ENCODE results near the gene MYH9.

Gene MYH9

DNA sequence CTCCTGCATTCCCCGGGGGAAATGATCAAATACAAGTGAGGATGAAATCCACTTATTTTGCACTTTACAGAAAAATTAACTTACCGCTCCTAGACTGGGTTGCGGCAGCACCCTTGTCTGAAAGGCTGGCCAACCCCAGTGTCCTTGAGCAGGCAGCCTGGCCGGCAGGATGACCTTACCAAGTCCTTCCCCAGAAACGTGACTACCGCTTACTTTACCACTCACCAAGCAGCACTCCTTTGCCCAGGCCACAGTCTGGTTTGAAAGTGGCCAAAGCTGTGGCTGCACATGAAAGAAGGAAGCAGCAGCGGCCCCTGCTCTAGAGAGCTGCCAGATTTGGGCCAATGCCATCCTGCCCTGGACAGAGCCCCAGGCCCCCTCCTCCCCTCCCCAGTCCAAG is 20.3 kb downstream of the MYH9 start:
- no peak for DNase-seq (ENCODE audit: low read depth)

DNA sequence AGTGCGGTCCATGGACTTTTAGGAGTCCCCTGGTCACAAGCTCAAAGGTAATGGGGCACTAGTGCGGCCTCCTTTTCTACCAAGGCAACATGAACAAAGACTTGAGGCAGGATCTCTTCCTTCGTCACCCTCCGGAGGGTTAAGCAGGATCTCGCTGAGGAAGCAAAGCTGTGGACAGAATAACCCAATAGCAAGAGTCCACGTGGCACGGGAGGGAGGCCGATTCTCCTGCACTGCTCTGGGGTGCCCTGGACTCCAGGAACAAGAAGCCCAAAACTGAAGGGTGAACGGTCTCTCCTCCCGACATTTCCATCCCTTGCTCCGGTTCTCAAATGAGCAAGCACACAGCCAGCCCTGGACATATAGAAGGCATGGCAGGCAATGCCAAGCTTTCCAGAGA is 20.7 kb downstream of the MYH9 start:
- DNase-seq (ENCODE audit: low read depth) = no peak

DNA sequence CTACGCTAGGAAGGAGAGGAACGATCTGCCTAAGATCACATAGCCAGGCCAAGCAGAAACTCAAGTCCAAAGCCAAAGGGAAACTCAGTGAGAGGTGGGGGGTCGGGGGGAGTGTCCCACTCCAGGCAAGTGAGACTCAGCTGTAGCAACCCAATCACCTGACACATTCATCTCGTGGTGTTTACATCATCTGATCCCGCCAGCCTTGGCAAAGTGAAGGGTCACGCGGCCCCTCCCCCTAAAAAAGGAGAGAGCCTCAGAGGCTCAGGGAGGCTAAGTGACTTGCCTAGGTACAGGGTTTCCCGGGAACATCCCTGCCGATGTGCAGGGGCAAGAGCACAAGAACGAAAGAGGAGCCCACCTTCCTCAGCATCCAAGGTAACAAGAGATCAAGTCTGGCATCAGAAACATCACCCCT is 21.5 kb downstream of the MYH9 start:
- DNase-seq (ENCODE audit: low read depth) = no peak

DNA sequence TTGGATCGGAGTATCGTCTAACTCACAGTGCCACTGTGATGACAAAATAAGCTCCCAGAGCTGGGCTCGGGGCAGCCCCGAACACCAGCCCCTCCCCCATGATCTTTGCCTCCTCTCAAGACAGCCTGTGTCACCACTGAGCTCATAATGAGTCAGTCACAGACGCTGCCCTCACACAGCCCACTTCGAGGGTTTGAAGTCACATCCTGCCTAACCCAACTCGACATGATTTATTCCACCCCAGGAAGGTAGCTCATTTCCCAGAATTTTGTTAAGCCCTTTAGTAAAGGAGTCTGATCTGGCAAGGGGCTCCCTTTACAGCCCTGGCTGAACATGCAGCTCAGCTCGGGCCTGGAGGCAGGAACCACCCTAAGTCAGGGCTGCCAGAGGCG is 22.8 kb downstream of the MYH9 start:
- DNase-seq (ENCODE audit: low read depth) = peak; percentile 91

DNA sequence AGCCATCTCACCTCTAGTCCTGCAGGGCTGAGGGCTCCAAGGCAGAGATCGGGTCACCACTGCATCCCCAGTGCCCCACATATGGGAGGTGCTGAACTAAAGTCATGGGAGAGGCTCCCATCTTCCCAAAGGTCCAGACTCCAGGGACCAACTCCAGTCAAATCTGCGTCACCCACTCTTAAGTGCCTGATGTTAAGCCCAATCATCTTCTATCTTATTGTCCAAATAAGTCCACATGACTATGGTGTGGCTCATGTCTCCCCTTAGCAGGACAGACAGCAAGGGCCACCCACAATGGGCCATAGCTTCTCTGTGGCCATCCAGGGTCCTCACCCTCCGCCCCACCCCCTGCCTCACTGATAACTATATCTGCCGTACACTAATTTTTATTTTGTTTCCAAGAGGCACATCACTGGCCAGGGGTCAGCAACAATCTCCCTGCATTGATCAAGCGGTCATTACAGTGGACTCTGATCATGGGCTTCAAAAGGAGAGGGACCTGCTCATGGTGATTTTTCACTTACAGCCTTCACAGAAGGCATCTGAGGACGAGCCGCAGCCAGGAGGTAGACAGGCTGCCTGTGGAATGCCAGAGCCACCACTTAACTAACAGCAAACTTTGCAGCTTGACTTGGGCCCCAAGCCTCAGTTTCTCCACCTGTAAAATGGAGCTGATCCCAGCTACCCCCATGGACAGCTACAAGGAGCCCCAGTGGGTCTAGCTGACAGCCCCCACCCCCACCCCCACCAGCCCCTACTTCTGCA is 23.3 kb downstream of the MYH9 start:
- DNase-seq (ENCODE audit: low read depth) = no peak

DNA sequence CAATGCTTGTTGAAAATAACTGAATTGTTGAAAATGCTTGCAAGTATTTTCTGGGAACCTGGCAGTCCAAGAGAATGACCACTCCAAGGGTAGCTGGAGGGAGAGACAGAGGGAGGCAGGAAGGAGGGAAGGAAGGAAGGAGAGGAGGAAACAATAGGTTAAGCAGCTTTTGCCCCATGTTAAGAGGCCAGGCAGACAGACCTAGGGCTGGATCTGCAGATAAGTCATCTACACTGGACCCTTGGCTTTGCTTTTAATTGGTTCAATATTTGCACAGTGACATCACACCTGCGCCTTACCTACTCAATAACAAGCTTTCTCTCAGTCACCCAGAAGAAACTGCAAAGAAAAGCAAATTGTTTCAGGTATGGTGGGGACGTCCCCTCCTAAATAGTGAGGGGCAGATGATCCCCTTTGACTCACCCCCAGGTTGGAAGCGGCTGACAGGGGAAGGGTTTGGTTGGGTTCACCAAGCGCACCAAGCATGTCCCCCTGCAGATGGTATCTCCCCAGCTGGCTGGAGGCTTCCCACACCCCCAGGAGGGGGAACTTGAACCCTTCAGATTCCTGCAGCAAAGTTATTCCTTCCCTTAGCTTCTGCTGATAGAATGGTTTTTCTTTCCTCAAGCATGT is 24.3 kb downstream of the MYH9 start:
- DNase-seq (ENCODE audit: low read depth) = no peak

DNA sequence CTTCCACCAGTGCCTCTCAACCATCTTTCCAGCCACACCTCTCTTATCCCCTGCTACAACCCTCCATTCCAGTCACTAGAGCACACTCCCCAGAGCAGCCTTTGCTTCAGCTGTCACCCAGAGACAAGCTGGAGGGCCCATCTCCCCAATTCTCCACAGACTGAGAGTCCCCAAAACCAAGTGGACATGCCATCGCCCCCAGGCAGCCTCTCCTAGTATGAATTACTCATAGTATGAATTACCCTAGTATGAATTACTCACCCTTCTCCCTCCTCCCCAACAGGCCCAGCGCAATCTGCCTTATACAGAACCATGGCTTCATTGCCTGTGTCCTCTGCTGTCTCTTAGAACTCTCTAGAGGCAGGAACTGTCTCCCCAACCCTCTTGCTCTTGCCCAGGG is 24.8 kb downstream of the MYH9 start:
- no peak for DNase-seq (ENCODE audit: low read depth)

DNA sequence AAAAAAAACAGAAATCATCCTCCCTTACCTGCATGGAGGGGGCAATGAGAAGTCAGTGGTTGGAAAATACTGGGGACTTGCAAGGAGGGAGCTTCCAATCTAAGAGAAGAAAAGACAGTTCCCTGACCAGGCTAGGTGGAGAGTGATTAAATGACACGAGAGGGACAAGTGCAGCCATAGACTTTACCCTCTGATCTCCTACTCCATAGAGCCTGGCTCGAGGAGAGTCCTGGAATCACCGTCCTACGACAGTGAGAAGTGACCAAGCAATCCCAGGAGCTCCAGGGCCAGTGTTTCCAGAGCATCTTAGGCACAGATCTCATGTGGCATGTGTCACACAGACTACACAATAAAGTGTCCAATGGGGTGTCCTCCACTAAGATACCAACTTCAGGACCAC is 25.7 kb downstream of the MYH9 start:
- no peak for DNase-seq (ENCODE audit: low read depth)

DNA sequence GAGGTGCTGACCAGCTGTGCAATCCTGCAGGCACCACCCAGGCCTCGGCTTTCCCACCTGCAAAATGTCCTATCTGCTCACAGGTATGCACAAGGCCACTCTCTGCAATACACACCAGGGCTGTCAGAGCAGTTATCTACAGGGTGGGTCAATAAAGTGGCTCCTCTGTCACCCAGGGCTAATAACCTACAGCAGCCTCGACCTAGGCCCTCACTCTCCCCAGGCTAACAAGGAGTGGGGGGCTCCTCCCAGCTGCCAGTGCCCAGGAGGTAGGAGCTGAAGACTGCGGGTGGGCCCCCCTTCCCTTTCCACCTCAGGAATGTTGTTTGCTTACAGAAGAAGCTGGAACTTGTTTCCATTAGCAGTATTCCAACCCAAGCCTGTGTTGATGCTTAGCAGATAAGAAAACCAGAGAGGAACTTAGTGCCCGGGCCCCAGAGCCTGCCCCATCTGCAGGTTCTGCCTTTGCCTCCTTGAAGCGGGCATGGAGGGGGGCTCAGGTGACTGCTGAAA is 26.8 kb downstream of the MYH9 start:
- no peak for DNase-seq (ENCODE audit: low read depth)

DNA sequence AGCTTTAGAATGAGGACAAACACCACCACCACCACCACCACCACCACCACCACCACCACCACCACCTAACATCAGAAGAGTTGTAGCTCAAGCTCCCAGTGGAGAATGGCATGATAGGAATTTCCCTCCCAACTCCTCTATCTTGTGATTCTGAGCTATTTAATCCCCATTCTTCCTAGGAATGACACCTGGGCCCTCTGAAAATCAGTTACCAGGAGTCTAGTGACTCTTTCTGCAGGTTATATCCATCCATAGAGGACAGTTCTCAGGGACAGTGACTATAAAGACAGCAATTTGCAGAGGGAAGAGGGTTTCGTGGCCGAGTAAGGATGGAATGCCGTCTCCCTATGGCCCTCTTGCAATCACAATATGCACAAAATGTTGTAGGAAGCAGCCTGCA is 27.8 kb downstream of the MYH9 start:
- no peak for DNase-seq (ENCODE audit: low read depth)

DNA sequence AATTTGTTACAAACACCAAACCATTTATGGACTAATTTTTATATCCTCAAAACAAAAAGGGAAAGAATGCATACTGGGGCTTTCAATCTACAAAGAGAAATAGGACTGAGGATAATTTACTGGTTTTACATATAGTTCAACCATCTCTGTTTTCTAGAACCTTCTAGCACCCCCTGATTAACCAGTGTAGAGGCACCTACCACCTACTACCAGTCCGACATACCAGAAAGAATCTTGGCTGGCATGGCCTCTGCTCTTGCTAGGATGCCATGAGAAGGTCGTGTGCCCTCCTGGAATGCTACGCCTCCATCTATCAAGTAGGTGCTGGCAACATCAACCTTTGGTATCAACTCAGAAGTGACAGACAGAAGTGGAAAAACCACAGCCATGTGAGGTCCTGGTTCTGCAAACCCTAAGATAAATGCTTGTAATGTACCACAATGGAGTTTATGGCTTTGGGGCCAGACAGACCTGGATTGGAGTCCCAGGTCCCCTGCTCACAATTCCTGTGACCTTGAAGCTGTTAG is 28.2 kb downstream of the MYH9 start:
- no peak for DNase-seq (ENCODE audit: low read depth)

DNA sequence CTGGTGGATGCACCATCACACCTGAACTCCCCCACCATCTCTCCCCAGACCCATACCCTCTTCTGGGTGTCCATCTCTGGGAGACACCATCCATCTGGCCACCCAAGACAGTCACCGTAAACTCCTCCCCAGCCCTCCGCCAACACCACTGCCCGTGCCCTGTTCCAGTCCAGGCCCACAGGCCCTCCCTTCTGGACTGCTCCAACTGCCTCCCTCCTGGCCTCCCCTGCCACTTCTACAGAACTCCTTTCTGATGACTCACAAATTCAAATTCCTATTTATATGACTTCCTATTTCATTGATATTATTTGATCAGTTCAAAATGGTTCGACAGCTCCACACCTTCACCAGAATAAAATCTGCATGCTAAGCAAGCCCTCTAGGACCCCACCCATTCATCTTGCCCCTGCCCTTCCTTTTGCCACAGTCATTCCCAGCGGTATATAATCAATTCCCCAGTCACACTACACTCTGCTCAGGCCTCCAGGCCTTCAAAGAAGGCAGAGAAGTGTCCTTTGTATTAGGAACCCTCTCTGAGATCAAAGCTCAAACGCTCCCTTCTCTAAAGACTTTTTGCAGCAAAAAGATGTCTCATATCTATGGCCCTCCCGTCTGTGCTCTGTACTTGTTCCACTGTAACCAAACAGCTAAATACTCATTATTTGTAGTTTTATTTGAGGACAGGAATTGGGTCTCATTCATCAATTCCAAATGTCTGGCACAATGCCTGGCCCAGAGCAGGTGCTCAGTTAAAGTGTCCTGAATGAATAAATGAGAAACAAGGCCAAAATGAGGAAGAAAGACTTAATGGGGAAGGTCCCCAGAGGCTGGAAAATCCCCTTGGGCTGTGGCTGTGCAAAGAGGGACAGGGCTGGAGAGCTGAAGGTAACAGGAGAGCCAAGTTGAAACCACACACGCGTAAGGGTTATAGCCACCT is 29.0 kb downstream of the MYH9 start:
- DNase-seq (ENCODE audit: low read depth) = no peak

DNA sequence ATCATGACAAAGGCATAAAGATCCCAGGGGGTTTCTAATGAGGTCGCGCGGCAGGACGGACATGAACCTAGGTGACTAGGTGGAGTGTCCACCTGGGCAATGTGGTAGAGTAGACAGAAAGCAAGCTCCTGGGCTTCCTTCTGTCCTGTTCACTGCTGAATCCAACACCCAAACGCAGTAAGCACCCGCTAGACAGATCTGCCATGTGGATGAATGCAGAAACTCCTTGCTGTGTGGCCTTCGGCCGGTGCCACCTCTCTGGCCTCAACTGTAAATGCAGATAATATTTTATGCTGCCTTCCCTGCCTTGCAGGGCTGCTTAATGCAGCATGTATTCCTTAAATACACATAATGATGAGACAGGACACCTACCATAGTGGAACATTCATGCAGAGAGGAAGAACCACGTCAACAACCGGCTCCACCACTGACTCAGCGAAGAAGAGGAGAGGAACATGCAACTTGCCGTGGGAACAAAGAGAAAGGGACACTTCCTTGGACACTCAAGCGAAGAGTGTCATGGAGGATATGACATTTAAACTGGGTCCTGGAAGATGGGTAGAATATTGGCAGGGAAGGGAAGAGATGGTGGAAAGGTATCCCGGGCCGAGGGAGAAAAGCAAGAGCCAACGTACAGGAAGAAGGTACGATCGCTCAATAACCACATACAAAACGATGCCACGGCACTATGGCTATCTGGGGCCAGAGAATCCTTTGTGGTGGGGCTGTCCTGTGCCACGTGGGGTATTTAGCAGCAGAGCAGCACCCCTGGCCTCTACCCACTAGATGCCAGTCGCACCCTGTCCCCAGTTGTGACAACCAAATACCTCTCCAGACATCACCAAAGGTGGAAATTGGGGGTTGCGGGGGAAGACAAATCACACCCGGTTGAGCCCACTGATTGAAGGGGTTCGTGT is 30.8 kb downstream of the MYH9 start:
- DNase-seq (ENCODE audit: low read depth) = no peak

DNA sequence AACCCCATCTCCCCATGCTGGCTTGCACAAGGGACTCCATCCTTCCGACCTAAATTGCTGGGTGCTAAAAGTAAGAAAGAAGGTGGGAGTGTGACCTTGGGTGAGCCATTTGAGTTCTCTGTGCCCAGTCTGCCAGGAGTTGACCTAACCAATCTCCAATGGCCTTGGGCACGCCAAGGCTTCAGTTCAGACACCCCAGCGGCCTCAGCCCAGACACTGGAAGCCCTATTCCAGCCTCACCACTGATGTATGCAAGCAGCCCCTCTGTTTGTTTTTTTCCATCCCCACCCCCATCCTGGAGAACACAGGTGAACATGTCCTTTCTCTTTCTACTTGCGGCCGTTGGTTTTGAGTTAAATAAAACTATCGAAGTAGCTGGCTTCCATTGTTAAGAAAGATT is 31.9 kb downstream of the MYH9 start:
- DNase-seq (ENCODE audit: low read depth) = no peak

DNA sequence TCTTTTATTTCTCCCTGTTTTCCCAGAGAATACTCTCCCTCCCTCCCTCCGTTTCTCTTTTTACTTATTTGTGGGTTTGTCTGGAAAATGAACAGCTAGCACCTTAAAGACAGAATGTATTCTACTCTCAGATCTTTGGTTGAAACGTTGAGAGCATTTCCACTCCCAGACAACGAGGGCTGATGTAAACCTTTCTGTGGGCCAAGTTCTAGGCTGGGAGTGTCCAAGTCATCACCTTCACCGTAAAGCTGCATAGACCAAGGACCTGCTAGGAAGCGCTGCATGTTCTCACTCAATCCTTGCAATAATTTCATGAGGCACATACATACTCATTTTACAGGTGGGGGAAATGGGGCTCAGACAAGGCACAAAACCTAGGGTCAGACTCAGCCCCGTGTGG is 32.4 kb downstream of the MYH9 start:
- no peak for DNase-seq (ENCODE audit: low read depth)

DNA sequence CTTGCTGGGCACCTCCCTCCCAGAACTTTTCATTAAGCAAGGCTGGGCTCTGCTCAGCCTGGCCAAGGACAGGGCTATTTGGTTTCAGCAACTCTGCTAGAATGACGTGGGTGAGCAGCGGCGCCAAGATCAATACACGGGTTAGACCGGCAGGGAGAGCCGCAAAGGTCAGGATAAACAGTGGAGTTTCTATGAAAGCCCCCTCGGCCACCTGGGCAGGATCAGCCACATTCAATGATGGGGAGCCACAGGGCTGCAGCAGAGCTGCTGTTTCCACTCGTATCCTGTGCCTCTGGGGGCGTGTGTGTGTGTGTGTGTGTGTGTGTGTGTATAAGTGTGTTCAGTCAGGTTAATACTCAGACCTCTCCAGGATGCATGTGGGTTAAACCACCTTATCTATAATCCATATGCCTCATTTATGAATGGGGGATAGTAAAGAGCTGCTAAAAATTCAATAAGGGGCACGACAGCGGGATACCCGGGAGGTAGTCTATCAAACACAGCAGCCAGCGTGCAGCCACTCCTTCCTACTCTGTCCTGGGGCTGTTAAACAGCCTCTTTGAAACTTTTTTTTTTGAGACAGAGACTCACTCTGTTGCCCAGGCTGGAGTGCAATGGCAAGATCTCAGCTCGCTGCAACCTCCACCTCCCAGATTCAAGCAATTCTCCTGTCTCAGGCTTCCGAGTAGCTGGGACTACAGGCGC is 34.8 kb downstream of the MYH9 start:
- no peak for DNase-seq (ENCODE audit: low read depth)

DNA sequence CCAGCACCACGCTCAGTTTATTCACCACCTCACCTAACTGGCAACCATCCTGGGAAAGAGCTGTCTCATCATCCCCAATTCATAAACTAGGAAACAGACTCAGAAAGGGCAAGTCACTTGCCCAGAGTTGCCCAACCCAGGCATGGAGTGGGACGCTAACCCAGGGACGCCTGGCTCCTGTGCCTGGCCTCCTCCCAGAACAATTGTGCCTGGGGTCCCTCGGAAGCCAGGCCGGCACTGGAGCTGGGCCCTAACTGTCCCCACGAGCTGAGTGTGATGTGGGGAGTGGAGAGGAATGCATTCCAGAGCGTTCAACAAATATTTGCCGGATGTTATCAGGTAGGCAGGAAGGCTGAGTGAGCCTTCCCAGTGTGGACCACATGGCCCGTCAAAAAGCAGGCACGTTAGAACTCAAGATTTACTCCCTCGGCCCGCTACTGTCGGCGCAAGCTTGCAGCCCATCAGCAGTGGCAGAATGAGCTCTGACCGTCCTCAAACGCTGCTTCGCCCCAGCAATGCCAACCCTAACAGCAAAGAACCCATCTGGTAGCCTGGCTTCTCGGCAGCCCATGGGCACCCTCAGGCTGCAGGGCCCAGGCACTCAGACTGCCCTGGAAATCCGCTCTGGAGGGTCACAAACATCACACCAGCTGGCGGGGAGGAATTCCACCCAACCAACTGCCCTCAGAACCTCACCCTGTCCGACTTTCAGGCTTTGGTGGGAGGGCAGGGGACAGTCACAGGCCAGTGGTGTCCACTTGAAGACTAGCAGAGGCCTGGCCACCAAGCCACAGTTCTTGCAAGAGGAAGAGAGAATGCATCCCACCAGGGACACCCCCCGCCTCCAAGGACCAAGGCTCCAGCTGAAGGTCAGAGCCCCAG is 35.6 kb downstream of the MYH9 start:
- no peak for DNase-seq (ENCODE audit: low read depth)

DNA sequence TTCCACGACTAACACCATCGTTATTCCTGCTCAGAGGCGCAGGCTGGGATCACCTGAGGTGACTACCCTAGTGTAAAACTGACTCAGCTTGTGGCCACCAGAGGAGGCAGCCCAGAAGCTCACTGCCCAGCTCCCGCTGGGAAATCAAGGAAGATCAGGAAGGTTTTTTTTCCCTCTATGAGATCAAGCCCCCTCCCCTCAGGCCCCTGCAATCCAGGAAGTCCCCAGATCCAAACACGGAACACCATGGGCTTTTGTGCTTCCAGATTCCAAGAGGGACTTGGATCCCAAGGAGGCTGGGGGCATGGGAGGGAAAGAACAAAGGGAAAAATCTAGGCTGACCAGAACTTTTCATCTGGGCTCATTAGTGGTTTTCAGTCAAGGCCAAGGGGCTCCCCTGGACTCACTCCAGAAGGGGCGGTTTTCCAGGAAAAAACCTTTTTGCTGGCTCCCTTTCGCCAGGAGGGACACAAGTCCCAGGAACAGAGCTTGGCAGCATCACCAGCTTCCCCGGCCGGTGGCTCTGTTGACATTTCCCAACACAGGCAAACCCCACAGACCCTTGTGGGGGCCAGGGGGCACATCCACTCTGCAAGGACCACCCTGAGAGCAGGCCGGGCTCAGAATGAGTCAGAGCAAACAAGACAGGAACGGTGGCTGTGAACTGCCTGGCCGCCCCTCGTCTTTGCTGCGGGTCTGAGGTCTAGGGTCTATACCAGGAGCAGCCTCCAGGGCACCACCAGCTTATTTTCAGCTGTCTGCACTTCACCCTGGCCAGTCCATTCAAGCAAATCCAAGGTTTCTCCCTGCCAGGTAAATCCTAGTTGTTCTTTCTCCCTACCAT is 36.8 kb downstream of the MYH9 start:
- DNase-seq (ENCODE audit: low read depth) = no peak

DNA sequence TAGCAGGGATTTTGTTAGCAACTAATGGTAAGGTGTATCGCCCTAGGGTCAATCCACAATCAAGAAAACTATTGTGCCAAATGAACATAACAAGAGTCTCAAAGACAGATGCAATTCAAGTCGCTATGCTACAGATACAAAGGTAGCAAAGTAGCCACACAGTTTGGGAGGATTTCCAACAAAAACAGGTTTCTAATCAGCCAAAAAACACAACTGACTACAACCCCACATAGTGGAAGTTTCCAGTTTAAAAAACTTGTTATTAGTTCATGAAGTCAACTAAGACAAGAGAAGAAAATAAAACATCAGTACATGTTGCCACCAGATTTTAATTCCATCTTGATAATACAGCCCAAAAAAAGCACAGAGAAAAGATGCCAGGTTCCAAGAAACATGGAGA is 38.0 kb downstream of the MYH9 start:
- DNase-seq (ENCODE audit: low read depth) = no peak
